ENCODE measurements around the gene SNED1. TPM values are rescaled to one million over a fixed set of nuclear protein-coding genes. Genes with fewer than 3 reads are reported as not detected.

SNED1 gene
- total and polyA plus RNA-seq, 2 donors (not counting 1 experiment from before 2014, with no cell fraction given): 27.2 to 39.5 TPM

DNA sequence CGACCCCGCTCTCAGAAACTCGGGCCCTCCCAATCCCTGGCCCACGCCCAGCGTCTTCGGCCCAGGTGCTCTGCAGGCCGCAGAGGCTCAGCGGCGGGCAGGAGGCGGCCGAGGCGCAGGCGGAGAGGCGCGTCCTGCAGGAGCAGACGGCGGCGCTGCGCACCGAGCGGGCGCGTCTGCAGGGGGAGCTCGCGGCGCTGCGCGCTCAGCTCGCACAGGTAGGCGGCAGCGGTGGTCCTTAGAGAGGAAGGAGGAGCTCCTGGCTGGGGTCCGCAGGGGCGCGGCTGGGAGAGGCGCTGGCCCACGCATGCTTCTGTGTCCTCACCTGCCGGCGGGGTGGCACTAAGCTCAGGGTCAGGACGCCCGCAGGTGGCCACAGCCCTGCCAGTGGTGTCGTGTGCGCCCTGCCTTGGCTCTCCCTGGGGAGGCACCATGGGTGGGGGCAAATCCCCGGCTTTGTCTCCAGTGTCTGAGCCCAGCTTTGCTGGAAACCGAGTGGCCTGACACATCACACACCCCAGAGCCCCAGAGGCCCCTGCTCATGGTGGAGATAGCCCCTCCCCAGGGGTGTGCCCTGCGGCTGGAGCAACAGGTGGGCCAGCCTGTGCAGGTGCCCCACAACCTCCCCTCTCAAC, 14.9 kb upstream of the SNED1 start:
- H3K4me2 ChIP-seq (ENCODE audit: extremely low read depth, insufficient read depth, low read length): no peak overlapping the region
- H4K20me1 ChIP-seq (ENCODE audit: control insufficient read depth, extremely low read depth, insufficient read depth, low read length): no peaks in the 10 kb centered on the region
- no peak overlapping the region for H3K4me3 ChIP-seq (replicated peaks in 1 of 4; ENCODE audit: control extremely low read depth in 1 of 4, insufficient read depth in 1 of 4, low read depth in 3 of 4, low read length in 4 of 4)
- H3K9ac ChIP-seq (ENCODE audit: insufficient read depth, low read length): no peak overlapping the region
- H2AFZ ChIP-seq (ENCODE audit: low read length): no peak overlapping the region
- no peak overlapping the region for H3K27ac ChIP-seq (ENCODE audit: insufficient read depth, low read length)
- no peaks in the 10 kb centered on the region for H3K9me3 ChIP-seq (ENCODE audit: control insufficient read depth, insufficient read depth, low read depth, low read length)
- peak; percentile 47 to 62 for DNase-seq (ENCODE audit: low read depth in 2 of 2)
- TF ChIP-seq, protein P1, sequence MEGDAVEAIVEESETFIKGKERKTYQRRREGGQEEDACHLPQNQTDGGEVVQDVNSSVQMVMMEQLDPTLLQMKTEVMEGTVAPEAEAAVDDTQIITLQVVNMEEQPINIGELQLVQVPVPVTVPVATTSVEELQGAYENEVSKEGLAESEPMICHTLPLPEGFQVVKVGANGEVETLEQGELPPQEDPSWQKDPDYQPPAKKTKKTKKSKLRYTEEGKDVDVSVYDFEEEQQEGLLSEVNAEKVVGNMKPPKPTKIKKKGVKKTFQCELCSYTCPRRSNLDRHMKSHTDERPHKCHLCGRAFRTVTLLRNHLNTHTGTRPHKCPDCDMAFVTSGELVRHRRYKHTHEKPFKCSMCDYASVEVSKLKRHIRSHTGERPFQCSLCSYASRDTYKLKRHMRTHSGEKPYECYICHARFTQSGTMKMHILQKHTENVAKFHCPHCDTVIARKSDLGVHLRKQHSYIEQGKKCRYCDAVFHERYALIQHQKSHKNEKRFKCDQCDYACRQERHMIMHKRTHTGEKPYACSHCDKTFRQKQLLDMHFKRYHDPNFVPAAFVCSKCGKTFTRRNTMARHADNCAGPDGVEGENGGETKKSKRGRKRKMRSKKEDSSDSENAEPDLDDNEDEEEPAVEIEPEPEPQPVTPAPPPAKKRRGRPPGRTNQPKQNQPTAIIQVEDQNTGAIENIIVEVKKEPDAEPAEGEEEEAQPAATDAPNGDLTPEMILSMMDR (conservative IDR thresholded peaks at IDR 0.05 in 1 of 2, IDR thresholded peaks at IDR 0.05 in 1 of 2; ENCODE audit: low read depth in 1 of 2, low read length in 2 of 2): peak in 1 of 2 donors; percentile 38
- no peak for TF ChIP-seq EZH2 (IDR thresholded peaks at IDR 0.05; ENCODE audit: low read length, missing control alignments)
- H3K4me1 ChIP-seq (ENCODE audit: control insufficient read depth, extremely low read depth, insufficient read depth, low read length): peaks cover 18% of the 10 kb centered on the region
- no peaks in the 10 kb centered on the region for H3K27me3 ChIP-seq (ENCODE audit: control insufficient read depth, insufficient read depth, low read length)
- no peaks in the 10 kb centered on the region for H3K79me2 ChIP-seq (ENCODE audit: control insufficient read depth, insufficient read depth, low read length)
- H3K36me3 ChIP-seq (ENCODE audit: control insufficient read depth, insufficient read depth, low read length): no peaks in the 10 kb centered on the region

DNA sequence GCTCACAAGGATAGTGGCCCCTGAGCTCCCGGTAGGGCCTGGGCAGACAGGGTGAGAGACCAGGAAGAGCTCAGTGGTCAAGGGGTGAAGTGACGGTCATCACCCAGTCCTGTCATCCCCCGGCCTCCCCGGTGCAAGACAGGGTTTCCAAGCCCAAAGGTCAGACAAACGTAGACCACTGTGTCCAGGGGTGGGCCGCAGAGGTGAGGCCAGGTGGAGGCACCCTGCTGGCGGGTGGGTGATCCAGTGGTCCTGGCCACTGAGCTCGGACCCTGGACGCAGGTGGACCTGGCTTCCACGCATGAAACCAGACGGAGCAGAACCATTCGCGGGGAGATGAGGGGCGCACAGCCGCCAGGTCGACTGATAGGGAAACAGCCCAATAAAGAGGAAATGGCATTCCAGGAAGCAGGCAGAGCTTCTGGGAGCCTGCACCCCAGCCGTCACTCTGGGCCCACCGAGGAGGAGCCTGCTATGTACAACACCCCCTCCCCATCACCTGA, 14.4 kb upstream of the SNED1 start:
- no peaks in the 10 kb centered on the region for H3K9me3 ChIP-seq (ENCODE audit: control insufficient read depth, insufficient read depth, low read depth, low read length)
- no peaks in the 10 kb centered on the region for H3K36me3 ChIP-seq (ENCODE audit: control insufficient read depth, insufficient read depth, low read length)
- no peaks in the 10 kb centered on the region for H4K20me1 ChIP-seq (ENCODE audit: control insufficient read depth, extremely low read depth, insufficient read depth, low read length)
- no peak overlapping the region for H3K4me2 ChIP-seq (ENCODE audit: extremely low read depth, insufficient read depth, low read length)
- H3K27me3 ChIP-seq (ENCODE audit: control insufficient read depth, insufficient read depth, low read length): no peaks in the 10 kb centered on the region
- H3K4me3 ChIP-seq (replicated peaks in 1 of 4; ENCODE audit: control extremely low read depth in 1 of 4, insufficient read depth in 1 of 4, low read depth in 3 of 4, low read length in 4 of 4): no peak overlapping the region
- no peak overlapping the region for H3K9ac ChIP-seq (ENCODE audit: insufficient read depth, low read length)
- no peak overlapping the region for H2AFZ ChIP-seq (ENCODE audit: low read length)
- TF ChIP-seq, protein P1 (conservative IDR thresholded peaks at IDR 0.05 in 1 of 2, IDR thresholded peaks at IDR 0.05 in 1 of 2; ENCODE audit: low read depth in 1 of 2, low read length in 2 of 2): no peak
- TF ChIP-seq EZH2 (IDR thresholded peaks at IDR 0.05; ENCODE audit: low read length, missing control alignments): no peak
- H3K27ac ChIP-seq (ENCODE audit: insufficient read depth, low read length): no peak overlapping the region
- H3K4me1 ChIP-seq (ENCODE audit: control insufficient read depth, extremely low read depth, insufficient read depth, low read length): peaks cover 18% of the 10 kb centered on the region
- no peaks in the 10 kb centered on the region for H3K79me2 ChIP-seq (ENCODE audit: control insufficient read depth, insufficient read depth, low read length)
- no peak for DNase-seq (ENCODE audit: low read depth in 2 of 2)

DNA sequence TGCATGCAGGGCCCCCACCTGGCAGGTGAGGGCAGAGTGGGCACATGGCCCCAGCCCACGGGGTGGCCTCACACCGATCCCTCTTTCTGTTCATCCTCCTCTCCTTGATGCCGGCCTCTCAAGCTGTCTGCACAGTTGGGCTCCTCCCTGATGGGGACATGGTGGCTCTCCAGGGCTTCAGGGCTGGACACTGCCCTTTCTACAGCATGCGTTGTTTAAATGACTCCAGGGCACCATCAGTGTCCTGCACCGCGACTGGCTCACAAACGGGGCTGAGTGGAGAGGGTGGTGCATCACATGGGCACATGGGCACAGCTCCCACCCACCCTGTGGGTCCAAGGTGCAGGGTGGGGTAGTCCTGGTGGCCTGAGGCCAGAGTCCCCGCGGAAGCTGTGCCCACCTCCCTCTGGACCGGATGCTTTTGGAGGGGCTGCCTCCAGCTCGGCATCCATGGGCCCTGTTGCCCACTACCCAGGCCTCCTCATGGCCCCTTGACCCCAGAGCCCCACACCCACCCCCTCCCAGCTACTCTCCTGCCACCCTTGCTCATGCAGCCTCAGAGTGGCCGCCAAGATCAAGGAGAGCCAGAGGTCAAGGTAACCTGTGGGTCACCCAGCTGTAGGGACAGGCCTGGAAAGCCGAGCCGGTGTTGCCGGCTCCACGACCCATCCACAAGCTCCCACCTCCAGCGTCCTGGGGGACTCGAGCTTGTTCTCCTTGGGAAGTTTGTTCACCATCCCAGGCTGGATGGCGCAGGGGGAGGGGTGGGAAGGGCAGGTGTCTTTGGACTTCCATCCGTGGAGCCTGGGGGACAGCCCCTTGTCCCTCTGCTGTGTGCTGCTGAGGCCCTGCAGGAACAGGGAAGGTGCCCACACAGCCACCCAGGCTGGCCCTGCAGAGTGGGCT, 12.3 kb upstream of the SNED1 start:
- H3K9ac ChIP-seq (ENCODE audit: insufficient read depth, low read length): no peak overlapping the region
- no peaks in the 10 kb centered on the region for H4K20me1 ChIP-seq (ENCODE audit: control insufficient read depth, extremely low read depth, insufficient read depth, low read length)
- no peaks in the 10 kb centered on the region for H3K36me3 ChIP-seq (ENCODE audit: control insufficient read depth, insufficient read depth, low read length)
- no peak overlapping the region for H3K4me3 ChIP-seq (replicated peaks in 1 of 4; ENCODE audit: control extremely low read depth in 1 of 4, insufficient read depth in 1 of 4, low read depth in 3 of 4, low read length in 4 of 4)
- no peaks in the 10 kb centered on the region for H3K27me3 ChIP-seq (ENCODE audit: control insufficient read depth, insufficient read depth, low read length)
- H3K79me2 ChIP-seq (ENCODE audit: control insufficient read depth, insufficient read depth, low read length): no peaks in the 10 kb centered on the region
- no peak overlapping the region for H2AFZ ChIP-seq (ENCODE audit: low read length)
- TF ChIP-seq, protein P1 (conservative IDR thresholded peaks at IDR 0.05 in 1 of 2, IDR thresholded peaks at IDR 0.05 in 1 of 2; ENCODE audit: low read depth in 1 of 2, low read length in 2 of 2): no peak
- no peak for TF ChIP-seq EZH2 (IDR thresholded peaks at IDR 0.05; ENCODE audit: low read length, missing control alignments)
- no peak overlapping the region for H3K27ac ChIP-seq (ENCODE audit: insufficient read depth, low read length)
- H3K4me1 ChIP-seq (ENCODE audit: control insufficient read depth, extremely low read depth, insufficient read depth, low read length): peaks cover 21% of the 10 kb centered on the region
- H3K4me2 ChIP-seq (ENCODE audit: extremely low read depth, insufficient read depth, low read length): no peak overlapping the region
- no peak for DNase-seq (ENCODE audit: low read depth in 2 of 2)
- no peaks in the 10 kb centered on the region for H3K9me3 ChIP-seq (ENCODE audit: control insufficient read depth, insufficient read depth, low read depth, low read length)
